Gastroesophageal sphincter (tissue), 3 donors: Measurements from ENCODE around the gene HEBP1.

ENCODE experiments used
- CTCF ChIP-seq, 4 experiments: fragments of 200-600 bp in 2 of 4; fragments of 450-650 bp in 2 of 4; sonication (generic) in 1 of 4; IDR thresholded peaks; one replicate each; pipeline ENCODE4 v1.5.1; 2017 to 2019; ENCODE audit warnings: antibody characterized with exemption in 4 of 4, mild to moderate bottlenecking in 2 of 4, moderate library complexity in 2 of 4
- EP300 ChIP-seq: sonication (generic); formaldehyde crosslinking; IDR thresholded peaks from one replicate; pipeline ENCODE4 v1.6.1; 2017; ENCODE audit warnings: antibody characterized with exemption, mild to moderate bottlenecking
- POLR2A ChIP-seq, 2 donors: fragments of 450-650 bp; IDR thresholded peaks; one replicate each; pipeline ENCODE4 v1.6.1; 2017; ENCODE audit warnings: antibody characterized with exemption in 2 of 2, mild to moderate bottlenecking in 2 of 2, moderate library complexity in 1 of 2
- POLR2AphosphoS5 ChIP-seq: sonication (generic); formaldehyde crosslinking; IDR thresholded peaks from one replicate; pipeline ENCODE4 v1.6.1; 2017; ENCODE audit warnings: antibody characterized with exemption

- TF ChIP-seq CTCF (IDR thresholded peaks at IDR 0.05) (no peak), POLR2A (IDR thresholded peaks at IDR 0.05) (no peak), POLR2AphosphoS5 (no peak), EP300 (no peak)
Observed at GRCh38 chr12:12997156-12997555, 2.9 kb downstream of the HEBP1 start.
